K562 (cell line): ENCODE results near the gene ITK.

ENCODE experiments used
- CBX3 ChIP-seq, 2 experiments: IDR thresholded peaks; 1 replicate in 1 of 2; 2 replicates in 1 of 2; pipeline ENCODE4 v1.6.1; 2012; ENCODE audit warnings: inconsistent platforms in 2 of 2, low read length in 2 of 2, borderline replicate concordance in 1 of 2, control low read depth in 1 of 2
- POLR2A ChIP-seq: fragments of 450-650 bp; conservative IDR thresholded peaks from 2 replicates; pipeline ENCODE4 v1.6.1; 2016

GRCh38 chr5:157267025-157267424 is 86.4 kb downstream of the ITK start:
- TF ChIP-seq POLR2A (no peak), CBX3 (IDR thresholded peaks at IDR 0.05; ENCODE audit: borderline replicate concordance in 1 of 2, low read length in 2 of 2) (no peak)
